GM23338 (cell line): Measurements from ENCODE around the gene CRB2. TPM values are rescaled to one million over a fixed set of nuclear protein-coding genes. Genes with fewer than 3 reads are reported as not detected.
A peak's percentile ranks its signal among the peaks of the same experiment; 100 is the strongest.

Source experiments
- ATAC-seq: fragments of 200-7000 bp; cut with Tn5 transposase; 3 replicates; pipeline ENCODE4 v1.9.1; 2020
- DNase-seq: peaks from one replicate; pipeline ENCODE4 v3.0.0-alpha.2; 2015; ENCODE audit warnings: low spot score
- H2AFZ ChIP-seq: fragments of 200-600 bp; sonication (generic); 2 replicates; pipeline ENCODE4 v1.8.0; 2016; ENCODE audit warnings: antibody characterized with exemption, mild to moderate bottlenecking, moderate library complexity
- H3F3A ChIP-seq: fragments of 200-600 bp; sonication (generic); replicated peaks from 2 replicates; pipeline ENCODE4 v1.8.0; 2017; ENCODE audit warnings: antibody characterized with exemption, mixed run types, low read depth
- H3K27ac ChIP-seq: fragments of 200-600 bp; sonication (generic); 2 replicates; pipeline ENCODE4 v1.6.1; 2016; ENCODE audit warnings: low read depth
- H3K27me3 ChIP-seq: fragments of 200-600 bp; sonication (generic); 2 replicates; pipeline ENCODE4 v1.8.0; 2016; ENCODE audit warnings: mild to moderate bottlenecking, mixed run types, moderate library complexity; ENCODE audit not compliant: insufficient read depth
- H3K36me3 ChIP-seq: fragments of 200-600 bp; sonication (generic); 2 replicates; pipeline ENCODE4 v1.8.0; 2016; ENCODE audit warnings: mild to moderate bottlenecking; ENCODE audit not compliant: insufficient read depth
- H3K4me1 ChIP-seq: fragments of 200-600 bp; sonication (generic); 2 replicates; pipeline ENCODE4 v1.8.0; 2016; ENCODE audit warnings: mild to moderate bottlenecking, moderate library complexity; ENCODE audit not compliant: insufficient read depth
- H3K4me2 ChIP-seq: fragments of 200-600 bp; sonication (generic); 2 replicates; pipeline ENCODE4 v1.7.1; 2017; ENCODE audit warnings: mixed run types
- H3K4me3 ChIP-seq: fragments of 200-600 bp; sonication (generic); 2 replicates; pipeline ENCODE4 v1.6.1; 2016; ENCODE audit warnings: mixed run types
- H3K79me2 ChIP-seq: fragments of 200-600 bp; sonication (generic); replicated peaks from 2 replicates; pipeline ENCODE4 v1.8.0; 2017; ENCODE audit warnings: mild to moderate bottlenecking; ENCODE audit not compliant: insufficient read depth
- H3K9me2 ChIP-seq: fragments of 200-600 bp; sonication (generic); 2 replicates; pipeline ENCODE4 v1.8.0; 2017; ENCODE audit not compliant: insufficient read depth
- H4K20me1 ChIP-seq: fragments of 200-600 bp; sonication (generic); replicated peaks from 2 replicates; pipeline ENCODE4 v1.8.0; 2017; ENCODE audit warnings: mild to moderate bottlenecking; ENCODE audit not compliant: insufficient read depth
- H3K27ac Mint-ChIP-seq: 2 replicates; pipeline ENCODE4 v1.8.0; 2020; ENCODE audit warnings: inconsistent platforms, mild to moderate bottlenecking, moderate library complexity, mixed read lengths
- H3K27me3 Mint-ChIP-seq: 3 replicates; pipeline ENCODE4 v1.8.0; 2022; ENCODE audit warnings: low read depth, mild to moderate bottlenecking, moderate library complexity, mixed read lengths, inconsistent platforms; ENCODE audit not compliant: insufficient read depth, poor library complexity
- H3K36me3 Mint-ChIP-seq: 3 replicates; pipeline ENCODE4 v1.8.0; 2021; ENCODE audit warnings: low read depth, mild to moderate bottlenecking, inconsistent platforms, moderate library complexity, mixed read lengths
- H3K4me1 Mint-ChIP-seq: 3 replicates; pipeline ENCODE4 v1.8.0; 2020; ENCODE audit warnings: mild to moderate bottlenecking, inconsistent platforms, mixed read lengths
- H3K4me3 Mint-ChIP-seq: 3 replicates; pipeline ENCODE4 v1.8.0; 2021; ENCODE audit warnings: moderate library complexity, mild to moderate bottlenecking, inconsistent platforms, mixed read lengths
- H3K9me3 Mint-ChIP-seq: 3 replicates; pipeline ENCODE4 v1.8.0; 2020; ENCODE audit warnings: moderate library complexity, mild to moderate bottlenecking, inconsistent platforms, mixed read lengths
- CREB1 ChIP-seq: fragments of 250-450 bp; sonication (Bioruptor Pico); IDR thresholded peaks from 2 replicates; pipeline ENCODE4 v1.5.0; 2020; ENCODE audit warnings: low read depth, mild to moderate bottlenecking, moderate library complexity
- EZH2 ChIP-seq: fragments of 200-600 bp; sonication (generic); IDR thresholded peaks from one replicate; pipeline ENCODE4 v1.8.0; 2017; ENCODE audit warnings: antibody characterized with exemption, mild to moderate bottlenecking, low read depth; ENCODE audit not compliant: unreplicated experiment
- NANOG ChIP-seq: IDR thresholded peaks from 2 replicates; pipeline ENCODE4 v1.6.1; 2016; ENCODE audit warnings: antibody characterized with exemption, borderline replicate concordance
- POLR2AphosphoS5 ChIP-seq: IDR thresholded peaks from 2 replicates; pipeline ENCODE4 v1.6.1; 2016; ENCODE audit warnings: antibody characterized with exemption, low read depth
- ZNF114 ChIP-seq: fragments of 250-450 bp; sonication (Bioruptor Pico); IDR thresholded peaks from 2 replicates; pipeline ENCODE4 v1.5.0; 2020; ENCODE audit warnings: mild to moderate bottlenecking, moderate library complexity
- ZNF331 ChIP-seq: fragments of 250-450 bp; sonication (Bioruptor Pico); IDR thresholded peaks from 2 replicates; pipeline ENCODE4 v1.5.0; 2020; ENCODE audit warnings: low read depth, mild to moderate bottlenecking, moderate library complexity
- polyA plus RNA-seq: library from polyadenylated mRNA; unstranded; fragments of >200 nt; fragmentation: Nextera tagmentation; extraction: Ambion mirVana; gene quantifications from 2 replicates; pipeline ENCODE4 v1.2.1, GENCODE V29; 2016
- total RNA-seq: library from RNA; depleted of rRNA; stranded (reverse); fragments of >200 nt; shearing (Covaris generic); gene quantifications from 2 replicates; pipeline ENCODE4 v1.2.3, GENCODE V29; 2014
- TF ChIP-seq, protein P1 (sequence below), 2 experiments: fragments of 200-600 bp in 1 of 2; sonication (generic) in 1 of 2; conservative IDR thresholded peaks; 2 replicates each; pipeline versions ENCODE4 v1.5.1 to v1.6.1; 2016 to 2017; ENCODE audit warnings: antibody characterized with exemption in 2 of 2, low read depth in 2 of 2, mild to moderate bottlenecking in 2 of 2, moderate library complexity in 1 of 2
- TF ChIP-seq, protein P2 (sequence below): IDR thresholded peaks from one replicate; pipeline ENCODE4 v1.6.1; 2018; ENCODE audit warnings: antibody characterized with exemption; ENCODE audit not compliant: unreplicated experiment
- TF ChIP-seq, protein P3 (sequence below): IDR thresholded peaks from 2 replicates; pipeline ENCODE4 v1.6.1; 2016; ENCODE audit warnings: antibody characterized with exemption

Gene CRB2
- total and polyA plus RNA-seq, 2 experiments from 2014 or later: 0.34 to 10.2 TPM

DNA sequence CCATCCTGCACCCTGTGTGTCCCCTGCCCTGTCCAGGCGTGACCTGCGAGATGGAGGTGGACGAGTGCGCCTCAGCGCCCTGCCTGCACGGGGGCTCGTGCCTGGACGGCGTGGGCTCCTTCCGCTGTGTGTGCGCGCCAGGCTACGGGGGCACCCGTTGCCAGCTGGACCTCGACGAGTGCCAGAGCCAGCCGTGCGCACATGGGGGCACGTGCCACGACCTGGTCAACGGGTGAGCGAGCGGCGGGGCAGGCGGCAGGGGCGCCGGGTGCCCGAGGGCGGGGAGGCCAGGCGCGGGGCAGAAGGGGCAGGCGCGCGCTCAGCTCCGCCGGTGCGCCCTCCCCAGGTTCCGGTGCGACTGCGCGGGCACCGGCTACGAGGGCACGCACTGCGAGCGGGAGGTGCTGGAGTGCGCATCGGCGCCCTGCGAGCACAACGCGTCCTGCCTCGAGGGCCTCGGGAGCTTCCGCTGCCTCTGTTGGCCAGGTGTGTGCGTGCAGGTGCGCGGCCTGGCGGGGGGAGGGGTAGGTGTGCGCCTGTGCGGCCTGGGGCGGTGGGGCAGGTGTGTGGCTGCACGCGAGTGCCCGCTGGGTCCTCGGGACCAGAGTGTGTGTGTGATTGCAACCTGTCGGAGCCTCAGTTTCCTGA lies 10.0 kb downstream of the CRB2 start:
- TF ChIP-seq ZNF114 (no peak), NANOG (no peak), EZH2 (no peak), CREB1 (no peak), POLR2AphosphoS5 (no peak), ZNF331 (CRISPR knock-in tag) (no peak)
- TF ChIP-seq, protein P1, sequence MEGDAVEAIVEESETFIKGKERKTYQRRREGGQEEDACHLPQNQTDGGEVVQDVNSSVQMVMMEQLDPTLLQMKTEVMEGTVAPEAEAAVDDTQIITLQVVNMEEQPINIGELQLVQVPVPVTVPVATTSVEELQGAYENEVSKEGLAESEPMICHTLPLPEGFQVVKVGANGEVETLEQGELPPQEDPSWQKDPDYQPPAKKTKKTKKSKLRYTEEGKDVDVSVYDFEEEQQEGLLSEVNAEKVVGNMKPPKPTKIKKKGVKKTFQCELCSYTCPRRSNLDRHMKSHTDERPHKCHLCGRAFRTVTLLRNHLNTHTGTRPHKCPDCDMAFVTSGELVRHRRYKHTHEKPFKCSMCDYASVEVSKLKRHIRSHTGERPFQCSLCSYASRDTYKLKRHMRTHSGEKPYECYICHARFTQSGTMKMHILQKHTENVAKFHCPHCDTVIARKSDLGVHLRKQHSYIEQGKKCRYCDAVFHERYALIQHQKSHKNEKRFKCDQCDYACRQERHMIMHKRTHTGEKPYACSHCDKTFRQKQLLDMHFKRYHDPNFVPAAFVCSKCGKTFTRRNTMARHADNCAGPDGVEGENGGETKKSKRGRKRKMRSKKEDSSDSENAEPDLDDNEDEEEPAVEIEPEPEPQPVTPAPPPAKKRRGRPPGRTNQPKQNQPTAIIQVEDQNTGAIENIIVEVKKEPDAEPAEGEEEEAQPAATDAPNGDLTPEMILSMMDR (conservative IDR thresholded peaks at IDR 0.05; ENCODE audit: low read depth in 2 of 2): peak in 1 of 2 experiments; percentile 20; a peak in 1 of 4 replicates
- TF ChIP-seq, protein P2, sequence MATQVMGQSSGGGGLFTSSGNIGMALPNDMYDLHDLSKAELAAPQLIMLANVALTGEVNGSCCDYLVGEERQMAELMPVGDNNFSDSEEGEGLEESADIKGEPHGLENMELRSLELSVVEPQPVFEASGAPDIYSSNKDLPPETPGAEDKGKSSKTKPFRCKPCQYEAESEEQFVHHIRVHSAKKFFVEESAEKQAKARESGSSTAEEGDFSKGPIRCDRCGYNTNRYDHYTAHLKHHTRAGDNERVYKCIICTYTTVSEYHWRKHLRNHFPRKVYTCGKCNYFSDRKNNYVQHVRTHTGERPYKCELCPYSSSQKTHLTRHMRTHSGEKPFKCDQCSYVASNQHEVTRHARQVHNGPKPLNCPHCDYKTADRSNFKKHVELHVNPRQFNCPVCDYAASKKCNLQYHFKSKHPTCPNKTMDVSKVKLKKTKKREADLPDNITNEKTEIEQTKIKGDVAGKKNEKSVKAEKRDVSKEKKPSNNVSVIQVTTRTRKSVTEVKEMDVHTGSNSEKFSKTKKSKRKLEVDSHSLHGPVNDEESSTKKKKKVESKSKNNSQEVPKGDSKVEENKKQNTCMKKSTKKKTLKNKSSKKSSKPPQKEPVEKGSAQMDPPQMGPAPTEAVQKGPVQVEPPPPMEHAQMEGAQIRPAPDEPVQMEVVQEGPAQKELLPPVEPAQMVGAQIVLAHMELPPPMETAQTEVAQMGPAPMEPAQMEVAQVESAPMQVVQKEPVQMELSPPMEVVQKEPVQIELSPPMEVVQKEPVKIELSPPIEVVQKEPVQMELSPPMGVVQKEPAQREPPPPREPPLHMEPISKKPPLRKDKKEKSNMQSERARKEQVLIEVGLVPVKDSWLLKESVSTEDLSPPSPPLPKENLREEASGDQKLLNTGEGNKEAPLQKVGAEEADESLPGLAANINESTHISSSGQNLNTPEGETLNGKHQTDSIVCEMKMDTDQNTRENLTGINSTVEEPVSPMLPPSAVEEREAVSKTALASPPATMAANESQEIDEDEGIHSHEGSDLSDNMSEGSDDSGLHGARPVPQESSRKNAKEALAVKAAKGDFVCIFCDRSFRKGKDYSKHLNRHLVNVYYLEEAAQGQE: no peak
- TF ChIP-seq, protein P3, sequence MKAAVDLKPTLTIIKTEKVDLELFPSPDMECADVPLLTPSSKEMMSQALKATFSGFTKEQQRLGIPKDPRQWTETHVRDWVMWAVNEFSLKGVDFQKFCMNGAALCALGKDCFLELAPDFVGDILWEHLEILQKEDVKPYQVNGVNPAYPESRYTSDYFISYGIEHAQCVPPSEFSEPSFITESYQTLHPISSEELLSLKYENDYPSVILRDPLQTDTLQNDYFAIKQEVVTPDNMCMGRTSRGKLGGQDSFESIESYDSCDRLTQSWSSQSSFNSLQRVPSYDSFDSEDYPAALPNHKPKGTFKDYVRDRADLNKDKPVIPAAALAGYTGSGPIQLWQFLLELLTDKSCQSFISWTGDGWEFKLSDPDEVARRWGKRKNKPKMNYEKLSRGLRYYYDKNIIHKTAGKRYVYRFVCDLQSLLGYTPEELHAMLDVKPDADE: no peak
- H3K9me2 ChIP-seq: no peaks in the 10 kb centered on the region
- H3K4me1 ChIP-seq: peaks cover 8% of the 10 kb centered on the region; the same call in 1 of the 2 replicates
- Mint-ChIP-seq H3K9me3 (no peaks in the 10 kb centered on the region; the same call in 2 of the 3 replicates), H3K4me3 (no peak overlapping the region), H3K27ac (no peak overlapping the region), H3K36me3 (no peaks in the 10 kb centered on the region), H3K4me1 (peaks cover 36% of the 10 kb centered on the region), H3K27me3 (peaks cover 15% of the 10 kb centered on the region)
- 0 out of 2 replicates have a peak, but pooled peaks cover 5% of the 10 kb centered on the region for H3F3A ChIP-seq
- peak; percentile 72 for ATAC-seq
- no peaks in the 10 kb centered on the region for H3K79me2 ChIP-seq
- 0 out of 2 replicates have a peak, but pooled peaks cover 6% of the 10 kb centered on the region for H3K27me3 ChIP-seq
- no peaks in the 10 kb centered on the region for H3K36me3 ChIP-seq
- DNase-seq: peak; percentile 88
- no peaks in the 10 kb centered on the region for H4K20me1 ChIP-seq
- H3K27ac ChIP-seq: no peak overlapping the region
- peak overlapping the region; percentile 49; the same call in 1 of the 2 replicates for H3K4me2 ChIP-seq
- peak overlapping the region; percentile 59; the same call in 1 of the 2 replicates for H2AFZ ChIP-seq
- H3K4me3 ChIP-seq: peak overlapping the region; percentile 42; the same call in 1 of the 2 replicates
